H1 (cell line): ENCODE measurements around the gene TEX30. TPM values are rescaled to one million over a fixed set of nuclear protein-coding genes. Genes with fewer than 3 reads are reported as not detected.

Experiments used
- CTCF ChIA-PET: fragments of 300-600 bp; sonication (Branson Sonifier 250); formaldehyde crosslinking; loops from one replicate; lab custom pipeline; 2021; ENCODE audit not compliant: partially characterized antibody; lab: Charles Lee
- POLR2A ChIA-PET: fragments of 300-600 bp; sonication (Branson Sonifier 250); formaldehyde crosslinking; loops from one replicate; lab custom pipeline; 2021; ENCODE audit warnings: inconsistent platforms; ENCODE audit not compliant: partially characterized antibody; lab: Charles Lee
- DNase-seq, 2 experiments: peaks; one replicate each; pipeline versions ENCODE4 v3.0.0 to v3.0.0-alpha.2; 2010 to 2022; ENCODE audit warnings: low spot score in 2 of 2, low read depth in 1 of 2, mixed read lengths in 1 of 2
- FAIRE-seq: peaks from 2 replicates; lab custom pipeline; 2011; peaks lifted over from hg19 to GRCh38; lab: Jason Lieb, UNC
- H2AFZ ChIP-seq: 2 replicates; pipeline ENCODE4 v1.8.1; 2012; ENCODE audit warnings: low read length, inconsistent platforms
- H2AK5ac ChIP-seq: 2 replicates; pipeline ENCODE4 v1.6.1; 2013; ENCODE audit warnings: low read depth, low read length
- H2BK120ac ChIP-seq: replicated peaks from 2 replicates; pipeline ENCODE3; 2013; ENCODE audit warnings: low read depth, low read length, inconsistent platforms
- H2BK12ac ChIP-seq: 2 replicates; pipeline ENCODE4 v1.6.1; 2013; ENCODE audit warnings: low read depth, low read length
- H2BK15ac ChIP-seq: 2 replicates; pipeline ENCODE4 v1.6.1; 2013; ENCODE audit warnings: low read length
- H2BK20ac ChIP-seq: 2 replicates; pipeline ENCODE4 v1.6.1; 2013; ENCODE audit warnings: low read length
- H2BK5ac ChIP-seq: 2 replicates; pipeline ENCODE4 v1.6.1; 2013; ENCODE audit warnings: low read depth, low read length
- H3K14ac ChIP-seq: 2 replicates; pipeline ENCODE4 v1.6.1; 2013; ENCODE audit warnings: inconsistent platforms; ENCODE audit not compliant: insufficient read length
- H3K18ac ChIP-seq: 2 replicates; pipeline ENCODE4 v1.6.1; 2013; ENCODE audit warnings: low read length; ENCODE audit errors: extremely low read depth
- H3K23ac ChIP-seq: 2 replicates; pipeline ENCODE4 v1.6.1; 2013; ENCODE audit warnings: inconsistent platforms; ENCODE audit not compliant: insufficient read length
- H3K23me2 ChIP-seq: 2 replicates; pipeline ENCODE4 v1.6.1; 2013; ENCODE audit warnings: low read depth, low read length
- H3K27ac ChIP-seq: 2 replicates; pipeline ENCODE4 v1.6.1; 2011; ENCODE audit warnings: low read depth, low read length, inconsistent platforms
- H3K27me3 ChIP-seq, 4 experiments: replicated peaks in 1 of 4; 1 replicate in 1 of 4; 2 replicates in 3 of 4; pipeline versions ENCODE4 v1.6.1 to v1.8.1; 2011 to 2013; ENCODE audit warnings: low read length in 3 of 4, mild to moderate bottlenecking in 3 of 4, inconsistent platforms in 2 of 4, mixed read lengths in 2 of 4, moderate library complexity in 1 of 4; ENCODE audit not compliant: control insufficient read depth in 3 of 4, insufficient read depth in 3 of 4; ENCODE audit errors: extremely low read depth in 1 of 4
- H3K36me3 ChIP-seq, 4 experiments: 2 replicates each; pipeline versions ENCODE4 v1.6.1 to v1.8.1; 2011 to 2013; ENCODE audit warnings: mild to moderate bottlenecking in 4 of 4, low read length in 3 of 4, moderate library complexity in 2 of 4, control low read depth in 1 of 4, inconsistent platforms in 1 of 4; ENCODE audit not compliant: insufficient read depth in 4 of 4, control insufficient read depth in 2 of 4
- H3K4ac ChIP-seq: replicated peaks from 2 replicates; pipeline ENCODE3; 2013; ENCODE audit warnings: low read length, low read depth, mixed read lengths, inconsistent platforms; ENCODE audit not compliant: insufficient read length
- H3K4me1 ChIP-seq, 4 experiments: replicated peaks in 1 of 4; 1 replicate in 1 of 4; 2 replicates in 3 of 4; pipeline versions ENCODE4 v1.6.1 to v1.8.1; 2011 to 2013; ENCODE audit warnings: low read length in 3 of 4, inconsistent platforms in 2 of 4, mixed read lengths in 1 of 4; ENCODE audit not compliant: insufficient read depth in 4 of 4, control insufficient read depth in 3 of 4
- H3K4me2 ChIP-seq, 2 experiments: 2 replicates each; pipeline versions ENCODE4 v1.6.1 to v1.8.1; 2011 to 2013; ENCODE audit warnings: low read depth in 2 of 2, low read length in 2 of 2, control low read depth in 1 of 2, inconsistent platforms in 1 of 2, mild to moderate bottlenecking in 1 of 2; ENCODE audit not compliant: insufficient read depth in 1 of 2
- H3K4me3 ChIP-seq, 4 experiments: fragments of 200-600, 300-600 bp in 1 of 4; sonication (generic), shearing (Covaris generic), sonication (Bioruptor Twin) in 1 of 4; 2 replicates each; pipeline versions ENCODE4 v1.5.1 to v1.8.1; 2011 to 2016; ENCODE audit warnings: low read length in 4 of 4, low read depth in 3 of 4, control low read depth in 2 of 4, inconsistent platforms in 2 of 4, mild to moderate bottlenecking in 2 of 4, mixed read lengths in 1 of 4, moderate library complexity in 1 of 4; ENCODE audit not compliant: insufficient read depth in 2 of 4; ENCODE audit errors: extremely low read depth in 1 of 4
- H3K56ac ChIP-seq: replicated peaks from 2 replicates; pipeline ENCODE3; 2013; ENCODE audit warnings: low read depth, mild to moderate bottlenecking, mixed read lengths, low read length, inconsistent platforms; ENCODE audit not compliant: insufficient read length
- H3K79me1 ChIP-seq: 2 replicates; pipeline ENCODE4 v1.6.1; 2013; ENCODE audit warnings: low read depth, low read length, control low read depth
- H3K79me2 ChIP-seq, 2 experiments: 2 replicates each; pipeline versions ENCODE4 v1.6.1 to v1.8.1; 2012 to 2013; ENCODE audit warnings: low read length in 2 of 2, mild to moderate bottlenecking in 2 of 2, inconsistent platforms in 1 of 2; ENCODE audit not compliant: insufficient read depth in 2 of 2, control insufficient read depth in 1 of 2
- H3K9ac ChIP-seq, 4 experiments: replicated peaks in 1 of 4; 1 replicate in 1 of 4; 2 replicates in 3 of 4; pipeline versions ENCODE4 v1.6.1 to v1.8.1; 2011 to 2013; ENCODE audit warnings: low read depth in 3 of 4, low read length in 3 of 4, control low read depth in 2 of 4, mild to moderate bottlenecking in 2 of 4, moderate library complexity in 2 of 4, inconsistent platforms in 1 of 4; ENCODE audit errors: extremely low read depth in 1 of 4
- H3K9me3 ChIP-seq, 2 experiments: 2 replicates each; pipeline versions ENCODE4 v1.6.1 to v1.8.1; 2012 to 2013; ENCODE audit warnings: mild to moderate bottlenecking in 2 of 2, moderate library complexity in 2 of 2, control low read depth in 1 of 2, inconsistent platforms in 1 of 2, low read depth in 1 of 2, low read length in 1 of 2, mixed read lengths in 1 of 2; ENCODE audit not compliant: insufficient read depth in 2 of 2
- H4K20me1 ChIP-seq, 2 experiments: replicated peaks in 1 of 2; 2 replicates each; pipeline versions ENCODE3 to v1.8.1; 2011 to 2013; ENCODE audit warnings: inconsistent platforms in 2 of 2, low read length in 2 of 2, mild to moderate bottlenecking in 1 of 2; ENCODE audit not compliant: insufficient read depth in 2 of 2, control insufficient read depth in 1 of 2
- H4K5ac ChIP-seq: 2 replicates; pipeline ENCODE4 v1.6.1; 2013; ENCODE audit warnings: low read length, low read depth, mixed read lengths, inconsistent platforms; ENCODE audit not compliant: insufficient read length
- H4K8ac ChIP-seq: 2 replicates; pipeline ENCODE4 v1.8.0; 2013; ENCODE audit warnings: mild to moderate bottlenecking, moderate library complexity, low read length, inconsistent platforms; ENCODE audit not compliant: insufficient read depth; ENCODE audit errors: extremely low read depth
- H4K91ac ChIP-seq: replicated peaks from 2 replicates; pipeline ENCODE3; 2013; ENCODE audit warnings: low read length, mixed read lengths, inconsistent platforms; ENCODE audit not compliant: insufficient read length
- EGR1 ChIP-seq: IDR thresholded peaks from 2 replicates; pipeline ENCODE4 v1.6.1; 2011; ENCODE audit warnings: low read depth, low read length, borderline replicate concordance
- WGBS, 2 experiments: shearing (Covaris generic) in 1 of 2; methylation state at CpG; one replicate each; pipeline versions ENCODE4 v1.1.6 to v1.1.7; 2013 to 2015; ENCODE audit warnings: low lambda C conversion rate in 2 of 2, mixed read lengths in 2 of 2, inconsistent platforms in 1 of 2, low coverage in 1 of 2, missing lambda C conversion rate in 1 of 2; ENCODE audit not compliant: insufficient replicate concordance in 2 of 2, insufficient coverage in 1 of 2, insufficient read length in 1 of 2; ENCODE audit errors: extremely low coverage in 1 of 2, missing lambda C conversion rate in 1 of 2; 5-methylcytosine and 5-hydroxymethylcytosine counted together
- polyA plus RNA-seq, 7 experiments: library from polyadenylated mRNA; depleted of rRNA in 3 of 7; stranded (reverse) in 5 of 7; unstranded in 2 of 7; fragments of >200 nt in 5 of 7; fragments of 200-250 nt in 2 of 7; gene quantifications; 1 replicate in 5 of 7; 2 replicates in 1 of 7; 4 replicates in 1 of 7; pipeline versions ENCODE4 v1.2.1 to v1.2.3, GENCODE V29; 2011 to 2013; ENCODE audit warnings: missing spikeins in 2 of 7, mixed read lengths in 2 of 7
- total RNA-seq: library from RNA; stranded (reverse); fragmentation: NEBNext Ultra II Directional; extraction: Animal tissue kit (Norgen Biotek cat#: 25700); gene quantifications from 2 replicates; pipeline ENCODE4 v1.2.1, GENCODE V29; 2021

The TEX30 gene
- total and polyA plus RNA-seq, 2 of the 8 experiments (the other 6 are each of a cell fraction or from before 2014, with no cell fraction given): 6.5 to 10.3 TPM

DNA sequence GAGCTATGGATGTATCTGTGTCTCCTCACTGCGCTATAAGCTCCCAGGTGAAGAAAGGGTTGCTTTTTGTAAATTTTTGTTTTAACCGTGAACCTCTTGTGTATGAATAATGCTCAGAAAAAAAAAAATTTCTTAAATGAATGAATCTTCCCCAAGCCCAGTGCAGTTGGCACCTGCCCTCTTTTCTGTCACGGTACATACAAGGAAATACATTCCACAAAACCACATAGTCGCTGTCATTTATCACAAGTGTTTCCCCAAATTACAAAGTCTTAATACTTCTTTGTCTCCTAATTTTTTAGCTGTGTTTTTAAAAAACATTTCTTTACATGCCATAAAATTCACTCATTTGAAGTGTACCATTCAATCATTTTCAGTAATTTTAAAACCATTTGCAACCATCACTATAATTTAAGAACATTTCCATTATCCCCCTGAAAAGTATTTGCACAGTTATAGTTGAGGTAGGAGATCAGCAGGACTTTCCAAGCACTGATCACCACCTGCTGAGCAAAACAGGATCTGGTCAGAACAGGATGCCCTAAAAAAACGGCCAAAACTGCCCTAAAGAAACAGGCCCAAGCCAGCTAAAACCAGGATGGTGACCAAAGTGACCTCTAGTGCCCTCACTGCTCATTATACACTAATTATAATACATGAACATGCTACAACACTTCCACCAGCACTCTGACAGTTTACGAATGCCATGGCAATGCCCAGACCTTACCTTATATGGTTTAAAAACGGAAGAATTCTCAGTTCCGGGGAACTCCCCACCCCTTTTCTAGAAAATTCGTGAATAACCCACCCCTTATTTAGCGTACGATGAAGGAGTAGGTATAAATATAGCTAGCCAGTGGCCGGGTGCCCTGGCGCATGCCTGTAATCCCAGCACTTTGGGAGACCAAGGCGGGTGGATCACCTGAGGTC, 1.3 kb upstream of the TEX30 start:
- H3K23me2 ChIP-seq: peaks cover 5% of the 10 kb centered on the region
- no peak overlapping the region; a peak in 1 of 4 replicates for H3K4me2 ChIP-seq
- POLR2A ChIA-PET: interaction anchor here (0.9 to 3.0 kb wide), 3 partner anchors 10 to 26 kb away, joined by 3 to 12 read pairs (median 3); no protein-coding TSS in a partner anchor
- H3K27me3 ChIP-seq: peaks cover 0 to 18% (median 12%) of the 10 kb centered on the region in 4 experiments; a peak in 5 of 7 replicates
- peaks cover 0 to 4% of the 10 kb centered on the region in 2 experiments; a peak in 1 of 4 replicates for H3K9me3 ChIP-seq
- no peak overlapping the region for H2BK120ac ChIP-seq
- no peak overlapping the region for H4K5ac ChIP-seq
- H3K14ac ChIP-seq: no peak overlapping the region
- no peaks in the 10 kb centered on the region for H3K79me2 ChIP-seq
- no peak overlapping the region for H3K27ac ChIP-seq
- H3K18ac ChIP-seq: no peak overlapping the region
- CTCF ChIA-PET: interaction anchor here (1.6 to 5.6 kb wide), 2 partner anchors 17 to 26 kb away, joined by 4 to 28 read pairs; a partner anchor contains a TSS
- 91% methylated on average over 14 of the region's 14 CpGs; no CpG with 5 or more reads in 1 of the 2 experiments for whole genome bisulfite sequencing, 2 experiments
- H3K79me1 ChIP-seq: no peaks in the 10 kb centered on the region
- no peaks in the 10 kb centered on the region for H3K36me3 ChIP-seq
- no peak overlapping the region for H2AFZ ChIP-seq
- H2AK5ac ChIP-seq: no peak overlapping the region
- FAIRE-seq: no peak
- H3K23ac ChIP-seq: no peak overlapping the region
- H3K4me3 ChIP-seq: no peak overlapping the region
- no peak overlapping the region for H4K91ac ChIP-seq
- TF ChIP-seq EGR1: no peak
- H3K56ac ChIP-seq: no peak overlapping the region
- H2BK15ac ChIP-seq: no peak overlapping the region
- H3K9ac ChIP-seq: no peak overlapping the region
- H4K8ac ChIP-seq: no peak overlapping the region
- H2BK12ac ChIP-seq: no peak overlapping the region
- H3K4ac ChIP-seq: no peak overlapping the region
- no peak for DNase-seq
- H4K20me1 ChIP-seq: peaks cover 0 to 2% of the 10 kb centered on the region in 2 experiments
- no peak overlapping the region for H2BK20ac ChIP-seq
- H2BK5ac ChIP-seq: no peak overlapping the region
- peaks cover 0 to 6% (median 2%) of the 10 kb centered on the region in 4 experiments; a peak in 2 of 7 replicates for H3K4me1 ChIP-seq
